Transverse colon (tissue), 3 donors: ENCODE measurements around the gene URGCP.

Experiments used
- CTCF ChIP-seq, 5 experiments: fragments of 200-600 bp in 3 of 5; fragments of 450-650 bp in 2 of 5; sonication (generic) in 3 of 5; IDR thresholded peaks; 1 replicate in 2 of 5; 2 replicates in 3 of 5; pipeline ENCODE4 v1.5.1; 2016 to 2017; ENCODE audit warnings: antibody characterized with exemption in 5 of 5, inconsistent platforms in 3 of 5, mild to moderate bottlenecking in 2 of 5, moderate library complexity in 1 of 5
- POLR2A ChIP-seq: fragments of 450-650 bp; IDR thresholded peaks from one replicate; pipeline ENCODE4 v1.6.1; 2016; ENCODE audit warnings: antibody characterized with exemption, mild to moderate bottlenecking, moderate library complexity

DNA sequence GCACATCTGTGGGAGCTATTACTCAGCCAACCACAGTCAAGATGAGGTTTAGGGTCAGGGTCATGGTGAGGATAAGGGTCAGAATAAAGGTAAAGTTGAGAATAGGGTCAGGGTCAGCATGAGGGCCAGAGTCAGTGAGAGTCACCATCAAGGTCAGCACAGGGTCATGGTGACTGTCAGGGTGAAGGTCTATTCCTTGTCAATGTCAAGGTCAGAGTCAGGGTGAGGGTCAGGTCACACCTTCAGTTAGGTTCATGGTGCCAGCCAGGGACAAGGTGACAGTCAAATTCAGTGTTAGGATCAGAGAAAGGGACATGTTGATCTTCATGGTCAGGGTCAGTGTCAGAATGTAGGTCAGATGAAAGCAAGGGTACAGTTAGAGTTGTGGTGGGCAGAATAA is 51.2 kb downstream of the URGCP start:
- TF ChIP-seq POLR2A (no peak), CTCF (IDR thresholded peaks at IDR 0.05) (no peak)
